Measurements from ENCODE around the gene CDYL. TPM values are rescaled to one million over a fixed set of nuclear protein-coding genes. Genes with fewer than 3 reads are reported as not detected.

The CDYL gene
- total and polyA plus RNA-seq, 8 donors, result 3.4 to 15.3 (median 10.2) TPM

DNA sequence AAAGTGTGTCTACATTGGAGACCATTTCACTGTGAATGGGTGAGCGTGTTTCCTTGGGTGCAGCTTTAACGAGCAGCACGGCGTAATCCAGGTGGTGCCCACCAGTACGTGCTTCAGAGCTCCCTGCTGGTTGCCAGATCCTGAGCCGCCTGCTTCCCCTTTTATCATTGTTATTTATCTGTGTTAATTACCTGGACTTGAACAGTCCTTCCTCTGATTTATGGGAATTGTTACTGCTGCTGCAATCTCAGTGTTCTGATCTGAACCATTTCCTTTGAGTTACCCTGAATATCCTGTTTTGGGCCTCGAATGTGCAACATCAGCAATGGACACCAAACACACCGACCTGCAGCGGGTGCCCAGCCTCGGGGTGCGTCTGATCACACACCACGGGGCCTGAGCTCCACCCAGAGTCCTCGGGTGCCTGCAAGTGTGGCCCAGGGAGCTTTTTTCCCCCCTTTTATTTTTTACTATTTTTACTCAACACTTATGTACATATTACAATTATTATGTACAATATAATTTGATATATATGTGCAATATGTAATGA lies 146.4 kb downstream of the CDYL start:
- H3K27ac ChIP-seq, result no peak overlapping the region
- H3K9me3 ChIP-seq, result no peaks in the 10 kb centered on the region
- no peaks in the 10 kb centered on the region for H3K27me3 ChIP-seq
- H3K36me3 ChIP-seq, result no peaks in the 10 kb centered on the region
- ATAC-seq (no peak), FAIRE-seq (no peak), DNase-seq (no peak)
- H3K4me1 ChIP-seq, result no peaks in the 10 kb centered on the region
- intact Hi-C loops (cut with DNase I), result no loop called here
- WGBS, 2 donors, result 89 to 90% methylated on average over 13 of the region's 13 CpGs
- TF ChIP-seq, protein P1, sequence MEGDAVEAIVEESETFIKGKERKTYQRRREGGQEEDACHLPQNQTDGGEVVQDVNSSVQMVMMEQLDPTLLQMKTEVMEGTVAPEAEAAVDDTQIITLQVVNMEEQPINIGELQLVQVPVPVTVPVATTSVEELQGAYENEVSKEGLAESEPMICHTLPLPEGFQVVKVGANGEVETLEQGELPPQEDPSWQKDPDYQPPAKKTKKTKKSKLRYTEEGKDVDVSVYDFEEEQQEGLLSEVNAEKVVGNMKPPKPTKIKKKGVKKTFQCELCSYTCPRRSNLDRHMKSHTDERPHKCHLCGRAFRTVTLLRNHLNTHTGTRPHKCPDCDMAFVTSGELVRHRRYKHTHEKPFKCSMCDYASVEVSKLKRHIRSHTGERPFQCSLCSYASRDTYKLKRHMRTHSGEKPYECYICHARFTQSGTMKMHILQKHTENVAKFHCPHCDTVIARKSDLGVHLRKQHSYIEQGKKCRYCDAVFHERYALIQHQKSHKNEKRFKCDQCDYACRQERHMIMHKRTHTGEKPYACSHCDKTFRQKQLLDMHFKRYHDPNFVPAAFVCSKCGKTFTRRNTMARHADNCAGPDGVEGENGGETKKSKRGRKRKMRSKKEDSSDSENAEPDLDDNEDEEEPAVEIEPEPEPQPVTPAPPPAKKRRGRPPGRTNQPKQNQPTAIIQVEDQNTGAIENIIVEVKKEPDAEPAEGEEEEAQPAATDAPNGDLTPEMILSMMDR (IDR thresholded peaks at IDR 0.05), result no peak
- H3K4me3 ChIP-seq, result no peak overlapping the region

DNA sequence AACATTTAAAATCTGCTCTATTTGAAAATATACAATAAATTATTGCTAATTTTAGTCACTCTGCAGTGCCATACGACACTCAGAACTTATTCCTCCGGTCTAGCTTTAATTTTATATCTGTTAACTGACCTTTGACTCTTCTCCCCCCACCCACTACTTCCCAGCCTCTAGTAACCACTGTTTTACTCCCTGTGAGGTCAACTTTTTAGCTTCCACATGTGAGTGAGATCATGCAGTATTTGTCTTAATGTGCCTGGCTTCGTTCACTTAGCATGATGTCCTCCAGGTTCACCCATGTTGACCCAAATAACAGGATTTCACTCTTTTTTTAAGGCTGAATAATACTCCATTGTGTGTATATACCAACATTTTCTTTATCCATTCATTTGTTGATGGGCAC lies 146.9 kb downstream of the CDYL start:
- Histone ChIP-seq H3K36me3 (no peaks in the 10 kb centered on the region), H3K27ac (no peak overlapping the region), H3K9me3 (no peaks in the 10 kb centered on the region), H3K27me3 (no peaks in the 10 kb centered on the region), H3K4me3 (no peak overlapping the region), H3K4me1 (no peaks in the 10 kb centered on the region)
- DNase-seq (no peak), ATAC-seq (no peak), FAIRE-seq (no peak)
- intact Hi-C loops (cut with DNase I), result no loop called here
- TF ChIP-seq, protein P1 (IDR thresholded peaks at IDR 0.05), result no peak
- WGBS, 2 donors, result 78 to 95% methylated on average over 3 of the region's 3 CpGs

DNA sequence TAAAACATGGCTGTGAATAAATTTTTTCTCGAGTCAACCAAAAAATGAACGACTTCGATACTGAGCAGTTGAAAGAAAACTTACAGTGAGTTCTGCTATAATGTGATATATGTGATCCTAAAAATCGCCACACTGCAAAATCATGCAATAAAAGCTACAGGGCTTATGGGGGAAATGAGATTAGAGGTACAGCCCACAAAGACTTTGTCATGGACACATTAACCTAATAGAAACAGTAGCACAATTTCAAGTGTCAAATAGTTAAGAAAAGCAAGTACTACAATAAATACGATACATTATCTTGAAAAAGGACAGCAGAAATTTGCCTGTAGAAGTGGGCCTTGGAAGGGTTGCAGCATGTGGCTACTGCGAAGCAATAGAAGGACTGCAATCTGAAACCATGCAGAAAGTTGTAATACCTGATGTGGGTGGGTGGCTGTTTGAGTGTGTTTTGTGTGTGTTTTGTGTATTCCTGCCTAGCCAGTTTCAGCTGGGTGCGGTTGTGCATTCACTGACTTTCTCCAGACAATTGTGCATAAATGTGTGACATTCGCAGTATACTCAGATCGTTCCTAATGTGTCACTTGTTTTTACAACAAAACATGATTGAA lies 148.6 kb downstream of the CDYL start:
- no peaks in the 10 kb centered on the region for H3K36me3 ChIP-seq
- 94 to 96% methylated on average over 9 of the region's 9 CpGs for WGBS, 2 donors
- peaks cover 0 to 5% (median 0%) of the 10 kb centered on the region in 3 donors for H3K4me1 ChIP-seq
- H3K9me3 ChIP-seq, result no peaks in the 10 kb centered on the region
- TF ChIP-seq, protein P1 (IDR thresholded peaks at IDR 0.05), result no peak
- intact Hi-C loops (cut with DNase I), result no loop called here
- ATAC-seq (no peak), DNase-seq (no peak), FAIRE-seq (no peak)
- H3K27ac ChIP-seq, result no peak overlapping the region
- H3K4me3 ChIP-seq, result no peak overlapping the region
- H3K27me3 ChIP-seq, result no peaks in the 10 kb centered on the region

DNA sequence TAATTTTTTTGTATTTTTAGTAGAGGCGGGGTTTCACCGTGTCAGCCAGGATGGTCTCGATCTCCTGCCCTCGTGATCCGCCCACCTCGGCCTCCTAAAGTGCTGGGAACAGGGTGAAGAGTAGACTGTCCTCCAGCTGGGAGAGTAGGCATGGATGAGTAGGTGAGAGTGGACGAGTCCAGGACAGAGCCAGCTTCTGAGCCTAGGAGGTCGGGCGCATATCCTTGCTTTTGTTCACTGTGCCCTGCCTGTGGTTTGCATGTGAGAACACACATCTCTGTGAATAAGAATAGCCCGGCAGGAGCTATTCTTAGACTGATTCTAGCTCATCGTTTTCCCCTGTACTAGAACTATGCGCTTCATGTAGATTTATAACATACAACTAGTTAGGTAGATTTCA lies 149.4 kb downstream of the CDYL start:
- 93 to 95% methylated on average over 12 of the region's 12 CpGs for WGBS, 2 donors
- FAIRE-seq, result no peak

DNA sequence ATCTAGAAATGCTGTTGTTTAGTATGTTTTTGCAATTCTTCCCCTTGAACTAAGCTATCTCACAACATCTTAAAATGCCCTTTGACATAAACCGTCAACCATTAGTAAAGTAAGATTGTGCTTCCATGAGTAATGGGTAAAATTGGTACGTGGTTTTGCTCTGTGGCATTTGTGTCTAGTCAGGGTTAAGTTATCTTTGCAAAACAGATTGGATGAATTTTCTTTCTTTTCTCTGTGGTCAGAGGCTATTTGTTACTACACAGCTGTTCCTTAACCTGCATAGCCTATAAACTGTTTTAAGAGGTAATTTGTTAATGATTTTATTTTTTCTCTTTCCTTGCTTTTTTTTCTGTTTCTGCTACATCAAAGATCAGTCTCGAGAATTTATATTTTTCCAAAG lies 152.2 kb downstream of the CDYL start:
- H3K27me3 ChIP-seq, result no peaks in the 10 kb centered on the region
- no peak for DNase-seq
- H3K36me3 ChIP-seq, result no peaks in the 10 kb centered on the region
- no peaks in the 10 kb centered on the region for H3K9me3 ChIP-seq
- WGBS, 2 donors, result 92 to 96% methylated on average over 3 of the region's 3 CpGs
- peaks cover 0 to 5% (median 0%) of the 10 kb centered on the region in 3 donors for H3K4me1 ChIP-seq
- H3K4me3 ChIP-seq, result no peak overlapping the region
- no peak overlapping the region for H3K27ac ChIP-seq
- TF ChIP-seq, protein P1 (IDR thresholded peaks at IDR 0.05), result no peak
- intact Hi-C loops (cut with DNase I), result no loop called here
- FAIRE-seq, result no peak
- no peak for ATAC-seq

More for the DNA sequence above, 149.4 kb downstream of the CDYL start:
- Histone ChIP-seq H3K9me3 (no peaks in the 10 kb centered on the region), H3K27ac (no peak overlapping the region), H3K4me3 (no peak overlapping the region), H3K36me3 (no peaks in the 10 kb centered on the region), H3K4me1 (peaks cover 0 to 5% (median 0%) of the 10 kb centered on the region in 3 donors), H3K27me3 (no peaks in the 10 kb centered on the region)
- TF ChIP-seq, protein P1 (IDR thresholded peaks at IDR 0.05), result no peak
- ATAC-seq (no peak), DNase-seq (no peak)
- intact Hi-C loops (cut with DNase I), result no loop called here
